Common myeloid progenitor, CD34-positive (primary cell): ENCODE results near the gene NANS.
A peak's percentile ranks its signal among the peaks of the same experiment; 100 is the strongest.
"Not testable (repeated sequence)": the region's sequence is repeated elsewhere in the genome, so short reads cannot be mapped to it uniquely, and the experiment has no call there.

Experiments used
- CTCF ChIA-PET: fragments of 350-600 bp; sonication (Branson Sonifier 250); formaldehyde crosslinking; loops from one replicate; lab custom pipeline; 2021; ENCODE audit warnings: antibody characterized with exemption; lab: Charles Lee
- POLR2A ChIA-PET: fragments of 350-600 bp; sonication (Branson Sonifier 250); formaldehyde crosslinking; loops from one replicate; lab custom pipeline; 2021; ENCODE audit warnings: antibody characterized with exemption; lab: Charles Lee
- DNase-seq, 3 donors: peaks; one replicate each; pipeline versions ENCODE4 v3.0.0 to v3.0.0-alpha.2; 2013
- H3K27ac ChIP-seq, 2 experiments: 1 replicate in 1 of 2; 2 replicates in 1 of 2; pipeline ENCODE4 v1.7.0; 2013; ENCODE audit warnings: inconsistent platforms in 2 of 2, low read length in 2 of 2, mild to moderate bottlenecking in 2 of 2, low read depth in 1 of 2, moderate library complexity in 1 of 2; ENCODE audit not compliant: severe bottlenecking in 2 of 2, insufficient read depth in 1 of 2, poor library complexity in 1 of 2
- H3K27me3 ChIP-seq, 5 experiments: replicated peaks in 2 of 5; 1 replicate in 3 of 5; 2 replicates in 2 of 5; pipeline versions ENCODE4 v1.6.1 to v1.7.0; 2013; ENCODE audit warnings: low read length in 4 of 5, mild to moderate bottlenecking in 2 of 5, moderate library complexity in 2 of 5, inconsistent platforms in 1 of 5; ENCODE audit not compliant: insufficient read depth in 5 of 5, control insufficient read depth in 4 of 5
- H3K36me3 ChIP-seq, 4 experiments: 1 replicate in 2 of 4; 2 replicates in 2 of 4; pipeline versions ENCODE4 v1.6.1 to v1.7.0; 2013; ENCODE audit warnings: low read length in 3 of 4, control low read depth in 1 of 4, mild to moderate bottlenecking in 1 of 4; ENCODE audit not compliant: control insufficient read depth in 4 of 4, insufficient read depth in 4 of 4
- H3K4me1 ChIP-seq, 4 experiments: 1 replicate in 3 of 4; 2 replicates in 1 of 4; pipeline versions ENCODE4 v1.6.1 to v1.7.1; 2013; ENCODE audit warnings: low read length in 3 of 4, mild to moderate bottlenecking in 3 of 4, control low read depth in 1 of 4, inconsistent platforms in 1 of 4, moderate library complexity in 1 of 4; ENCODE audit not compliant: control insufficient read depth in 4 of 4, insufficient read depth in 4 of 4; ENCODE audit errors: control extremely low read depth in 1 of 4
- H3K4me3 ChIP-seq, 7 experiments: 1 replicate in 4 of 7; 2 replicates in 3 of 7; pipeline versions ENCODE4 v1.5.1 to v1.7.0; 2013; ENCODE audit warnings: mild to moderate bottlenecking in 7 of 7, low read length in 6 of 7, moderate library complexity in 6 of 7, inconsistent platforms in 2 of 7, low read depth in 2 of 7, control low read depth in 1 of 7; ENCODE audit not compliant: insufficient read depth in 4 of 7, control insufficient read depth in 1 of 7; ENCODE audit errors: extremely low read depth in 1 of 7
- H3K9me3 ChIP-seq, 5 experiments: 1 replicate in 4 of 5; 2 replicates in 1 of 5; pipeline versions ENCODE4 v1.6.1 to v1.7.1; 2013; ENCODE audit warnings: low read length in 4 of 5, mild to moderate bottlenecking in 2 of 5, inconsistent platforms in 1 of 5, low read depth in 1 of 5, moderate library complexity in 1 of 5; ENCODE audit not compliant: control insufficient read depth in 4 of 5, insufficient read depth in 2 of 5; ENCODE audit errors: control extremely low read depth in 1 of 5
- WGBS: methylation state at CpG from one replicate; pipeline ENCODE4 v1.1.5; 2013; ENCODE audit not compliant: insufficient coverage; 5-methylcytosine and 5-hydroxymethylcytosine counted together

The NANS gene

GRCh38 chr9:98070704-98071103 lies 14.2 kb downstream of the NANS start:
- DNase-seq: no peak
- Histone ChIP-seq H3K27me3 (no peaks in the 10 kb centered on the region), H3K9me3 (no peaks in the 10 kb centered on the region), H3K4me3 (no peak overlapping the region), H3K36me3 (peaks cover 7 to 33% (median 19%) of the 10 kb centered on the region in 4 experiments), H3K27ac (no peak overlapping the region), H3K4me1 (peaks cover 0 to 20% (median 13%) of the 10 kb centered on the region in 4 experiments)
- POLR2A ChIA-PET: no interaction called here
- CTCF ChIA-PET: interaction anchor here (1.1 to 1.6 kb wide), 4 partner anchors 14 to 147 kb away, joined by 3 to 4 read pairs (median 3); partner anchors contain the start of gene NANS
- WGBS: 100% methylated on average over 1 of the region's 7 CpGs

- ChIA-PET CTCF (interaction anchor here (1.0 to 1.6 kb wide), 8 partner anchors 13 to 184 kb away, joined by 3 to 5 read pairs (median 3); partner anchors contain the start of gene TBC1D2), POLR2A (interaction anchor here (0.6 kb wide), 1 partner anchor 151 kb away, joined by 6 read pairs; no protein-coding TSS in a partner anchor)
- WGBS: 96% methylated on average over 5 of the region's 9 CpGs
- H3K4me3 ChIP-seq: no peak overlapping the region
- H3K4me1 ChIP-seq: peaks cover 0 to 20% (median 13%) of the 10 kb centered on the region in 4 experiments
- peak in 1 of 3 donors; percentile 17 for DNase-seq
- H3K27ac ChIP-seq: no peak overlapping the region
- no peaks in the 10 kb centered on the region for H3K9me3 ChIP-seq
- H3K36me3 ChIP-seq: peaks cover 7 to 31% (median 17%) of the 10 kb centered on the region in 4 experiments
- no peaks in the 10 kb centered on the region for H3K27me3 ChIP-seq
Observed at GRCh38 chr9:98071737-98072136, 15.2 kb downstream of the NANS start.

- Histone ChIP-seq H3K4me1 (peaks cover 0 to 20% (median 13%) of the 10 kb centered on the region in 4 experiments), H3K36me3 (peaks cover 4 to 46% (median 21%) of the 10 kb centered on the region in 4 experiments), H3K27ac (no peak overlapping the region), H3K4me3 (no peak overlapping the region), H3K9me3 (no peaks in the 10 kb centered on the region), H3K27me3 (no peaks in the 10 kb centered on the region)
- peak; percentile 42 to 62 (median 54) for DNase-seq
- ChIA-PET CTCF (interaction anchor here (0.6 to 2.6 kb wide), 31 partner anchors 9 to 710 kb away, joined by 3 to 15 read pairs (median 4); partner anchors contain the start of gene TRIM14), POLR2A (interaction anchor here (0.7 kb wide), 1 partner anchor 120 kb away, joined by 3 read pairs; no protein-coding TSS in a partner anchor)
- WGBS: 43% methylated on average over 11 of the region's 13 CpGs
Observed at GRCh38 chr9:98074115-98074990, 17.8 kb downstream of the NANS start.

- H3K4me3 ChIP-seq: no peak overlapping the region
- ChIA-PET POLR2A (interaction anchor here (0.6 kb wide), 1 partner anchor 174 kb away, joined by 3 read pairs; no protein-coding TSS in a partner anchor), CTCF (interaction anchor here (0.6 to 2.6 kb wide), 11 partner anchors 9 to 184 kb away, joined by 3 to 11 read pairs (median 4); partner anchors contain the start of gene TRIM14)
- peaks cover 0 to 20% (median 13%) of the 10 kb centered on the region in 4 experiments for H3K4me1 ChIP-seq
- H3K27ac ChIP-seq: no peak overlapping the region
- DNase-seq: peak in 1 of 3 donors; percentile 33
- H3K9me3 ChIP-seq: no peaks in the 10 kb centered on the region
- no peaks in the 10 kb centered on the region for H3K27me3 ChIP-seq
- peaks cover 5 to 53% (median 25%) of the 10 kb centered on the region in 4 experiments for H3K36me3 ChIP-seq
- 41% methylated on average over 5 of the region's 6 CpGs for WGBS
Observed at GRCh38 chr9:98075332-98075805, 18.8 kb downstream of the NANS start.

- H3K4me3 ChIP-seq, DNase-seq, H3K9me3 ChIP-seq, H3K27me3 ChIP-seq, H3K27ac ChIP-seq, POLR2A ChIA-PET: not testable (repeated sequence)
- Histone ChIP-seq H3K36me3 (peaks cover 6 to 58% (median 30%) of the 10 kb centered on the region in 4 experiments), H3K4me1 (peaks cover 0 to 20% (median 12%) of the 10 kb centered on the region in 4 experiments)
- CTCF ChIA-PET: interaction anchor here (0.6 to 1.5 kb wide), 4 partner anchors 16 to 229 kb away, joined by 3 read pairs; no protein-coding TSS in a partner anchor
- WGBS: 100% methylated on average over 4 of the region's 8 CpGs
Observed at GRCh38 chr9:98076514-98076890, 20.0 kb downstream of the NANS start.

- DNase-seq: no peak
- peaks cover 19 to 70% (median 49%) of the 10 kb centered on the region in 4 experiments for H3K36me3 ChIP-seq
- WGBS: 98% methylated on average over 4 of the region's 5 CpGs
- no peak overlapping the region for H3K4me3 ChIP-seq
- CTCF ChIA-PET: interaction anchor here (1.3 kb wide), 1 partner anchor 155 kb away, joined by 5 read pairs; no protein-coding TSS in a partner anchor
- POLR2A ChIA-PET: interaction anchor here (0.7 kb wide), 1 partner anchor 18 kb away, joined by 4 read pairs; no protein-coding TSS in a partner anchor
- H3K27me3 ChIP-seq: no peaks in the 10 kb centered on the region
- H3K27ac ChIP-seq: no peak overlapping the region
- H3K4me1 ChIP-seq: peaks cover 0 to 13% (median 6%) of the 10 kb centered on the region in 4 experiments
- H3K9me3 ChIP-seq: no peaks in the 10 kb centered on the region
Observed at GRCh38 chr9:98078895-98079294, 22.4 kb downstream of the NANS start.
